ENCODE measurements around the gene MRPL54. TPM values are rescaled to one million over a fixed set of nuclear protein-coding genes. Genes with fewer than 3 reads are reported as not detected.

Gene MRPL54
- total RNA-seq, 1 donor from 2014 or later = 34.4 TPM

GRCh38 chr19:3792114-3792513, 29.6 kb downstream of the MRPL54 start:
- Histone ChIP-seq H3K27me3 (ENCODE audit: control insufficient read depth in 3 of 3, insufficient read depth in 3 of 3, low read length in 3 of 3) (peaks cover 8 to 12% (median 8%) of the 10 kb centered on the region in 3 donors), H3K4me1 (ENCODE audit: control insufficient read depth in 3 of 3, insufficient read depth in 3 of 3, low read length in 3 of 3) (no peaks in the 10 kb centered on the region), H3K9me3 (ENCODE audit: control insufficient read depth in 3 of 3, low read length in 3 of 3) (peaks cover 3 to 5% (median 3%) of the 10 kb centered on the region in 3 donors)

DNA sequence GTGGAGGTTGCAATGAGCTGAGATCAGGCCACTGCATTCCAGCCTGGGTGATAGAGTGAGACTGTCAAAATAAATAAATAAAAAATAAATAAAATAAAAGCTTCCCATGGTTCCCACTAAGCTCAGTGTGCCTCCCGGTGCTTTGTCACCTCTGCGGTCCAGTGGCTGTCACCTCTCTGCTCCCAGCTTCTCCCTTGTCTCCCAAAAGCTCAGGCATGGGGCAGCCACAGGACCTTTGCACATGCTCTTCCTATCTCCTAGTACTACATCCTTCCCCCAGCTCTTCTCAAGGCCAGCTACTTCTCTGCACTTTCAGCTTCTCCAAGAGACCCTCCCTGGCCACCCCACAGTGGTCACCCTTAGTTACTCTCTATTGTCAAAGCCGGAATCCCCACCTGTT, 31.3 kb downstream of the MRPL54 start:
- peaks cover 8 to 12% (median 8%) of the 10 kb centered on the region in 3 donors for H3K27me3 ChIP-seq (ENCODE audit: control insufficient read depth in 3 of 3, insufficient read depth in 3 of 3, low read length in 3 of 3)
- no peak overlapping the region for H3K27ac ChIP-seq (ENCODE audit: low read depth, low read length)
- peaks cover 3 to 5% (median 3%) of the 10 kb centered on the region in 3 donors for H3K9me3 ChIP-seq (ENCODE audit: control insufficient read depth in 3 of 3, low read length in 3 of 3)
- no peak overlapping the region for H3K4me3 ChIP-seq (ENCODE audit: low read length in 3 of 3)
- H3K36me3 ChIP-seq (ENCODE audit: control insufficient read depth in 3 of 3, insufficient read depth in 3 of 3, low read length in 3 of 3) = no peaks in the 10 kb centered on the region
- H3K9ac ChIP-seq (ENCODE audit: low read depth in 1 of 3, low read length in 3 of 3) = no peak overlapping the region
- no peaks in the 10 kb centered on the region for H3K4me1 ChIP-seq (ENCODE audit: control insufficient read depth in 3 of 3, insufficient read depth in 3 of 3, low read length in 3 of 3)

More at GRCh38 chr19:3792114-3792513, 29.6 kb downstream of the MRPL54 start:
- H3K36me3 ChIP-seq (ENCODE audit: control insufficient read depth in 3 of 3, insufficient read depth in 3 of 3, low read length in 3 of 3) = no peaks in the 10 kb centered on the region
- no peak overlapping the region for H3K4me3 ChIP-seq (ENCODE audit: low read length in 3 of 3)
- H3K27ac ChIP-seq (ENCODE audit: low read depth, low read length) = no peak overlapping the region
- no peak overlapping the region for H3K9ac ChIP-seq (ENCODE audit: low read depth in 1 of 3, low read length in 3 of 3)

- H3K4me3 ChIP-seq (ENCODE audit: low read length in 3 of 3) = no peak overlapping the region
- no peaks in the 10 kb centered on the region for H3K36me3 ChIP-seq (ENCODE audit: control insufficient read depth in 3 of 3, insufficient read depth in 3 of 3, low read length in 3 of 3)
- H3K27me3 ChIP-seq (ENCODE audit: control insufficient read depth in 3 of 3, insufficient read depth in 3 of 3, low read length in 3 of 3) = peaks cover 12 to 18% (median 14%) of the 10 kb centered on the region in 3 donors
- H3K9ac ChIP-seq (ENCODE audit: low read depth in 1 of 3, low read length in 3 of 3) = no peak overlapping the region
- peaks cover 0 to 3% (median 1%) of the 10 kb centered on the region in 3 donors for H3K4me1 ChIP-seq (ENCODE audit: control insufficient read depth in 3 of 3, insufficient read depth in 3 of 3, low read length in 3 of 3)
- H3K9me3 ChIP-seq (ENCODE audit: control insufficient read depth in 3 of 3, low read length in 3 of 3) = peaks cover 3 to 5% (median 3%) of the 10 kb centered on the region in 3 donors
- H3K27ac ChIP-seq (ENCODE audit: low read depth, low read length) = no peak overlapping the region
Observed at GRCh38 chr19:3796358-3796757, 33.9 kb downstream of the MRPL54 start.

GRCh38 chr19:3798137-3798536, 35.7 kb downstream of the MRPL54 start:
- H3K27ac ChIP-seq (ENCODE audit: low read depth, low read length) = no peak overlapping the region
- H3K27me3 ChIP-seq (ENCODE audit: control insufficient read depth in 3 of 3, insufficient read depth in 3 of 3, low read length in 3 of 3) = peaks cover 21 to 33% (median 27%) of the 10 kb centered on the region in 3 donors
- peaks cover 3 to 5% (median 3%) of the 10 kb centered on the region in 3 donors for H3K9me3 ChIP-seq (ENCODE audit: control insufficient read depth in 3 of 3, low read length in 3 of 3)
- H3K4me1 ChIP-seq (ENCODE audit: control insufficient read depth in 3 of 3, insufficient read depth in 3 of 3, low read length in 3 of 3) = peaks cover 0 to 8% (median 2%) of the 10 kb centered on the region in 3 donors
- no peaks in the 10 kb centered on the region for H3K36me3 ChIP-seq (ENCODE audit: control insufficient read depth in 3 of 3, insufficient read depth in 3 of 3, low read length in 3 of 3)
- no peak overlapping the region for H3K9ac ChIP-seq (ENCODE audit: low read depth in 1 of 3, low read length in 3 of 3)
- H3K4me3 ChIP-seq (ENCODE audit: low read length in 3 of 3) = no peak overlapping the region

DNA sequence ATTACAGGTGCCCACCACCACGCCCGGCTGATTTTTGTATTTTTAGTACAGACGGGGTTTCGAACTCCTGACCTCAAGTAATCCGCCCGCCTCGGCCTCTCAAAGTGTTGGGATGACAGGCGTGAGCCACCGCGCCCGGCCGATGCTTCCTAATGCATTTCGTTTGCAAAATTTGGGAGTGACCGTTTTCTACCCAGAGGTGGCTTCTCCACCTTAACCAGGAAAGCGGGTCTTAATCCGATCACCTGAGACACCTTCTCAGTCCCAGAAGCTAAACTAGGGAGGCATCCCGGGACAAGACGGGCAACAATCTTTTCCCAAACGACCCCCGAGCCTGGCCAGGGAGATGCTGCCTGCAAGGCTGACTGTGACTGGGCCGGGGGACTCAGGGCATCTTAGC, 38.5 kb downstream of the MRPL54 start:
- H3K4me1 ChIP-seq (ENCODE audit: control insufficient read depth in 3 of 3, insufficient read depth in 3 of 3, low read length in 3 of 3) = peaks cover 0 to 8% (median 2%) of the 10 kb centered on the region in 3 donors
- no peak overlapping the region for H3K4me3 ChIP-seq (ENCODE audit: low read length in 3 of 3)
- H3K27ac ChIP-seq (ENCODE audit: low read depth, low read length) = no peak overlapping the region
- peaks cover 3 to 5% (median 3%) of the 10 kb centered on the region in 3 donors for H3K9me3 ChIP-seq (ENCODE audit: control insufficient read depth in 3 of 3, low read length in 3 of 3)
- peaks cover 29 to 46% (median 46%) of the 10 kb centered on the region in 3 donors for H3K27me3 ChIP-seq (ENCODE audit: control insufficient read depth in 3 of 3, insufficient read depth in 3 of 3, low read length in 3 of 3)
- no peaks in the 10 kb centered on the region for H3K36me3 ChIP-seq (ENCODE audit: control insufficient read depth in 3 of 3, insufficient read depth in 3 of 3, low read length in 3 of 3)
- H3K9ac ChIP-seq (ENCODE audit: low read depth in 1 of 3, low read length in 3 of 3) = no peak overlapping the region

GRCh38 chr19:3801412-3802096, 39.1 kb downstream of the MRPL54 start:
- Histone ChIP-seq H3K27ac (ENCODE audit: low read depth, low read length) (no peak overlapping the region), H3K36me3 (ENCODE audit: control insufficient read depth in 3 of 3, insufficient read depth in 3 of 3, low read length in 3 of 3) (no peaks in the 10 kb centered on the region), H3K27me3 (ENCODE audit: control insufficient read depth in 3 of 3, insufficient read depth in 3 of 3, low read length in 3 of 3) (peaks cover 29 to 46% (median 46%) of the 10 kb centered on the region in 3 donors), H3K4me1 (ENCODE audit: control insufficient read depth in 3 of 3, insufficient read depth in 3 of 3, low read length in 3 of 3) (peaks cover 0 to 8% (median 2%) of the 10 kb centered on the region in 3 donors), H3K9me3 (ENCODE audit: control insufficient read depth in 3 of 3, low read length in 3 of 3) (peaks cover 3 to 4% (median 3%) of the 10 kb centered on the region in 3 donors), H3K4me3 (ENCODE audit: low read length in 3 of 3) (no peak overlapping the region), H3K9ac (ENCODE audit: low read depth in 1 of 3, low read length in 3 of 3) (no peak overlapping the region)

- peaks cover 0 to 5% (median 4%) of the 10 kb centered on the region in 3 donors for H3K9me3 ChIP-seq (ENCODE audit: control insufficient read depth in 3 of 3, low read length in 3 of 3)
- H3K36me3 ChIP-seq (ENCODE audit: control insufficient read depth in 3 of 3, insufficient read depth in 3 of 3, low read length in 3 of 3) = no peaks in the 10 kb centered on the region
- peaks cover 0 to 8% (median 2%) of the 10 kb centered on the region in 3 donors for H3K4me1 ChIP-seq (ENCODE audit: control insufficient read depth in 3 of 3, insufficient read depth in 3 of 3, low read length in 3 of 3)
- H3K27ac ChIP-seq (ENCODE audit: low read depth, low read length) = no peak overlapping the region
- no peak overlapping the region for H3K9ac ChIP-seq (ENCODE audit: low read depth in 1 of 3, low read length in 3 of 3)
- H3K4me3 ChIP-seq (ENCODE audit: low read length in 3 of 3) = no peak overlapping the region
- peaks cover 33 to 61% (median 46%) of the 10 kb centered on the region in 3 donors for H3K27me3 ChIP-seq (ENCODE audit: control insufficient read depth in 3 of 3, insufficient read depth in 3 of 3, low read length in 3 of 3)
Observed at GRCh38 chr19:3803114-3803888, 40.8 kb downstream of the MRPL54 start.

- Histone ChIP-seq H3K9me3 (ENCODE audit: control insufficient read depth in 3 of 3, low read length in 3 of 3) (peaks cover 0 to 5% (median 4%) of the 10 kb centered on the region in 3 donors), H3K27me3 (ENCODE audit: control insufficient read depth in 3 of 3, insufficient read depth in 3 of 3, low read length in 3 of 3) (peaks cover 34 to 62% (median 45%) of the 10 kb centered on the region in 3 donors), H3K4me3 (ENCODE audit: low read length in 3 of 3) (no peak overlapping the region), H3K4me1 (ENCODE audit: control insufficient read depth in 3 of 3, insufficient read depth in 3 of 3, low read length in 3 of 3) (peaks cover 0 to 8% (median 2%) of the 10 kb centered on the region in 3 donors), H3K27ac (ENCODE audit: low read depth, low read length) (no peak overlapping the region), H3K9ac (ENCODE audit: low read depth in 1 of 3, low read length in 3 of 3) (no peak overlapping the region), H3K36me3 (ENCODE audit: control insufficient read depth in 3 of 3, insufficient read depth in 3 of 3, low read length in 3 of 3) (no peaks in the 10 kb centered on the region)
Observed at GRCh38 chr19:3803986-3804385, 41.5 kb downstream of the MRPL54 start.

GRCh38 chr19:3804429-3804828, 41.9 kb downstream of the MRPL54 start:
- H3K27me3 ChIP-seq (ENCODE audit: control insufficient read depth in 3 of 3, insufficient read depth in 3 of 3, low read length in 3 of 3) = peaks cover 30 to 62% (median 41%) of the 10 kb centered on the region in 3 donors
- no peaks in the 10 kb centered on the region for H3K36me3 ChIP-seq (ENCODE audit: control insufficient read depth in 3 of 3, insufficient read depth in 3 of 3, low read length in 3 of 3)

More at GRCh38 chr19:3804429-3804828, 41.9 kb downstream of the MRPL54 start:
- Histone ChIP-seq H3K9me3 (ENCODE audit: control insufficient read depth in 3 of 3, low read length in 3 of 3) (peaks cover 0 to 5% (median 4%) of the 10 kb centered on the region in 3 donors), H3K4me3 (ENCODE audit: low read length in 3 of 3) (no peak overlapping the region), H3K4me1 (ENCODE audit: control insufficient read depth in 3 of 3, insufficient read depth in 3 of 3, low read length in 3 of 3) (peaks cover 0 to 8% (median 2%) of the 10 kb centered on the region in 3 donors), H3K9ac (ENCODE audit: low read depth in 1 of 3, low read length in 3 of 3) (no peak overlapping the region), H3K27ac (ENCODE audit: low read depth, low read length) (no peak overlapping the region)
